GM10248 (cell line): Measurements from ENCODE around the gene CDC25A.
"Not testable (repeated sequence)": the region's sequence is repeated elsewhere in the genome, so short reads cannot be mapped to it uniquely, and the experiment has no call there.

ENCODE experiments used
- CTCF ChIA-PET: fragments of 300-600 bp; sonication (Branson Sonifier 250); formaldehyde crosslinking; extraction: SDS; loops from one replicate; lab custom pipeline; 2021; ENCODE audit warnings: antibody characterized with exemption; lab: Yijun Ruan, JAX
- POLR2A ChIA-PET: fragments of 350-650 bp; sonication (Branson Sonifier 250); formaldehyde crosslinking; extraction: SDS; loops from one replicate; lab custom pipeline; 2020; ENCODE audit warnings: antibody characterized with exemption; lab: Yijun Ruan, JAX
- DNase-seq: peaks from one replicate; pipeline ENCODE4 v3.0.0; 2012; ENCODE audit errors: extremely low spot score
- TF ChIP-seq, protein P1 (sequence below): IDR thresholded peaks from 2 replicates; pipeline ENCODE4 v1.5.1; 2012; ENCODE audit warnings: mild to moderate bottlenecking, low read depth; ENCODE audit errors: extremely low read depth, missing control alignments, control extremely low read depth

The CDC25A gene

DNA sequence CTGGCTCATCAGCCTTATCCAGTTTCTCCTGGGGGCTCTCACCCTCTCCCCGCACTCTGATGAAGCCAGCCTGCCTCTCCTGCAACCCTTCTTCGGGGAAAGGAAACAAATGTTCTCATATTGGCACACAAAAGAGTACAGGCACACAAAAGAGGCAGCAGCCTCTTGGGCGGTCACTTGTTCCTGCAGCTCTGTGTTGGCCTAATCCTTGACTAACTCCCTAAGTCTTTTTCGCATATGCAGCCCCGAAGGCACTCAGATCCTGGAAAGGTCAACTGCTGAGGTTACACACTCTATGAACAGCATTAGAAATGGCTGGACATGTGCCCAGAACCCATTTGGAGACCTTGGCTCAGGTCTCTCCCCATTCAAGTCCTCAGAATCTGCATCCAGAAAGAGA is 27.7 kb upstream of the CDC25A start:
- DNase-seq: no peak
- CTCF ChIA-PET: interaction anchor here (0.8 kb wide), 1 partner anchor 333 kb away, joined by 3 read pairs; no protein-coding TSS in a partner anchor
- TF ChIP-seq, protein P1, sequence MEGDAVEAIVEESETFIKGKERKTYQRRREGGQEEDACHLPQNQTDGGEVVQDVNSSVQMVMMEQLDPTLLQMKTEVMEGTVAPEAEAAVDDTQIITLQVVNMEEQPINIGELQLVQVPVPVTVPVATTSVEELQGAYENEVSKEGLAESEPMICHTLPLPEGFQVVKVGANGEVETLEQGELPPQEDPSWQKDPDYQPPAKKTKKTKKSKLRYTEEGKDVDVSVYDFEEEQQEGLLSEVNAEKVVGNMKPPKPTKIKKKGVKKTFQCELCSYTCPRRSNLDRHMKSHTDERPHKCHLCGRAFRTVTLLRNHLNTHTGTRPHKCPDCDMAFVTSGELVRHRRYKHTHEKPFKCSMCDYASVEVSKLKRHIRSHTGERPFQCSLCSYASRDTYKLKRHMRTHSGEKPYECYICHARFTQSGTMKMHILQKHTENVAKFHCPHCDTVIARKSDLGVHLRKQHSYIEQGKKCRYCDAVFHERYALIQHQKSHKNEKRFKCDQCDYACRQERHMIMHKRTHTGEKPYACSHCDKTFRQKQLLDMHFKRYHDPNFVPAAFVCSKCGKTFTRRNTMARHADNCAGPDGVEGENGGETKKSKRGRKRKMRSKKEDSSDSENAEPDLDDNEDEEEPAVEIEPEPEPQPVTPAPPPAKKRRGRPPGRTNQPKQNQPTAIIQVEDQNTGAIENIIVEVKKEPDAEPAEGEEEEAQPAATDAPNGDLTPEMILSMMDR: no peak
- POLR2A ChIA-PET: no interaction called here

DNA sequence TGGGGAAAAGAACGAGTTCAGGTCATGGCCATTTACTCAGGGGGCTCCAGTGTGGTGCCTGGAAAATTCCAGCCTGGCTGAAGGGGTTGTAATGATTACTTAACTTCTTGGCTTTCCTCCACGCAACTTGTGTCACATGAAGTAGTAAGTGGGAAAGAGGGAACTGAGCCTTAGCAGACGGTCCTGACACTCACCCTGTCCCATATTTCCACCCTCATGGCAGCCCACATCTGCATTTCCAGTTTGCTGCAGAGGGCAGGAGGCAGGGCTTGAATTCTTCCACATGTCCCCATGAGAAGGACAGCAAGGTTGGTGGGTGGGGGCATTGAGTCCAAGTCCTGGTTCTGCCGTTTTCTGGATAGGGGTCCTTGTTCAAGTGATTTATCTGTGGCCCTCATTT is 27.2 kb upstream of the CDC25A start:
- ChIA-PET CTCF (interaction anchor here (0.8 kb wide), 1 partner anchor 334 kb away, joined by 3 read pairs; no protein-coding TSS in a partner anchor), POLR2A (no interaction called here)
- TF ChIP-seq, protein P1: no peak
- no peak for DNase-seq

DNA sequence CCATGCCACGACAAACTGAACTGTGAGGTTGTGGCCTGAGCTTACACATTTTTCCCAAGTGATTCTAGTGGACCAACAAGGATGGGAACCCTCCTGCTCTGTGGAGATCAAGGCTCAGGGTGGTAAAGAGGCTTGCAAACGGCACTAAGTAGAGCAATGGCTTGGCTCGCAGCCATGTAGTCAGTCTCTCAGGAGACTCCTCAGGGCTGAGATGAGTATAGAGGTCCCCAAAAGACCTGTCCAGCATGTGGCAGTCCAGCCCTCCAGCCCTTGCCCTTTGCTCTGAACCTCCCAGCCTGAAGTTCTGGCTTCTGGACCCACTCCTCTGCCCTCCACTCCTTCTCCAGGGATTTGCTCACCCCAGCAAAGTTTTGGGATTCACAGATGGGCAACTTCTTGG is 26.8 kb upstream of the CDC25A start:
- POLR2A ChIA-PET: no interaction called here
- CTCF ChIA-PET: interaction anchor here (1.6 kb wide), 1 partner anchor 15 kb away, joined by 3 read pairs; no protein-coding TSS in a partner anchor
- DNase-seq: no peak
- TF ChIP-seq, protein P1: no peak

DNA sequence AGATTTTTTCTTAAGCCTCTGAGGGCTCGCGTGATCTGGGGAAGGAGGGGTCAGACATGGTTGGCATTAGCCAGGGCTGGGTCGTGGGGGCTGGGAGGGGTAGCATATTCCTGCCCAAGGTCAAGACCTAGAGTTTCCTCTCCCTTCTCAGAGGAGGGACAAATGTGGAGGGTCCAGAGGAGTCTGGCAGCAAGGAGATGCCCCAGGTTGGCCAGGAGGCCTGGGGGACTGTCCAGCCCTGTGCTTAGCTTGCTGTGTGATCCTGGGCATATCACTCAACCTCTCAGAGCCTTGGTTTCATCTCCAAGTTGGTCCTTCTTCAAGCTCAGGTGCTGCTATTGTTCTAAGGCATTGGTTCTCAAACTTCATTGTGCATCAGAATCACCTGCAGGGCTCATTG is 26.0 kb upstream of the CDC25A start:
- TF ChIP-seq, protein P1: no peak
- ChIA-PET POLR2A (no interaction called here), CTCF (interaction anchor here (1.6 kb wide), 1 partner anchor 16 kb away, joined by 3 read pairs; no protein-coding TSS in a partner anchor)
- DNase-seq: no peak

DNA sequence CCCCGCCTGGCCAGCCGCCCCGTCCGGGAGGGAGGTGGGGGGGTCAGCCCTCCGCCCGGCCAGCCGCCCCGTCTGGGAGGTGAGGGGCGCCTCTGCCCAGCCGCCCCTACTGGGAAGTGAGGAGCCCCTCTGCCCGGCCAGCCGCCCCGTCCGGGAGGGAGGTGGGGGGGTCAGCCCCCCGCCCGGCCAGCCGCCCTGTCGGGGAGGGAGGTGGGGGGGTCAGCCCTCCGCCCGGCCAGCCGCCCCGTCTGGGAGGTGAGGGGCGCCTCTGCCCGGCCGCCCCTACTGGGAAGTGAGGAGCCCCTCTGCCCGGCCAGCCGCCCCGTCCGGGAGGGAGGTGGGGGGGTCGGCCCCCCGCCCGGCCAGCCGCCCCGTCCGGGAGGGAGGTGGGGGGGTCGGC is 23.6 kb upstream of the CDC25A start:
- DNase-seq, CTCF ChIA-PET, POLR2A ChIA-PET: not testable (repeated sequence)

DNA sequence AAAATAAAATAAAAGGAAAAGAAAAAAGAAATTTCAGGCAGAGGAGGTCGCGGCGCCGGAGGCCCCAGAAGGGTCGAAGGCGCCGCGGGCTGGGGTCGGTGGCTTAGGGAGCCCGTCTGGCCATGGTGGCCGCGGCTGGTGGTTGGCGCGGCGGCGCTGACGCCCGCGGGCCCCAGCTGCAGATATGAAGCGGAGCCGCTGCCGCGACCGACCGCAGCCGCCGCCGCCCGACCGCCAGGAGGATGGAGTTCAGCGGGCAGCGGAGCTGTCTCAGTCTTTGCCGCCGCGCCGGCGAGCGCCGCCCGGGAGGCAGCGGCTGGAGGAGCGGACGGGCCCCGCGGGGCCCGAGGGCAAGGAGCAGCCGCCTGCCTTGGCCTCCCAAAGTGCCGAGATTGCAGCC is 22.3 kb upstream of the CDC25A start:
- POLR2A ChIA-PET, DNase-seq: not testable (repeated sequence)
- CTCF ChIA-PET: interaction anchor here (2.2 kb wide), 1 partner anchor 226 kb away, joined by 7 read pairs; no protein-coding TSS in a partner anchor

DNA sequence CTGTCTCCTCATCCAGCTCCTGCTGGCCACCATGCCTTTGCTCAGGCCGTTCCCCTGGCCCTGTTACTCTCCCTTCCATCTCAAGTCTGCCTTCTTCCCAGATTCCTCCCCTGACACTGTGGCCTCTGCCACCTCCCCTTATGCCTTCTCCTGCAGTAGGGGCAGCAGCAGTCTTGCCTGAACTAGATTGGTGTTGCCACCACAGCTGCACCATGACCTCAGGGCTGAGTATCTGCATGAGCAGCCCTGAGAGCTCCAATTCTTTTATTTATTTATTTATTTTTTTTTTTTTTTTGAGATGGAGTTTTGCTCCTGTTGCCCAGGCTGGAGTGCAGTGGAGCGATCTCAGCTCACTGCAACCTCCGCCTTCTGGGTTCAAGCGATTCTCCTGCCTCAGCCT is 21.2 kb upstream of the CDC25A start:
- TF ChIP-seq, protein P1: no peak
- CTCF ChIA-PET: interaction anchor here (1.9 to 2.2 kb wide), 2 partner anchors 15 to 227 kb away, joined by 7 to 10 read pairs; no protein-coding TSS in a partner anchor
- POLR2A ChIA-PET: no interaction called here
- no peak for DNase-seq

DNA sequence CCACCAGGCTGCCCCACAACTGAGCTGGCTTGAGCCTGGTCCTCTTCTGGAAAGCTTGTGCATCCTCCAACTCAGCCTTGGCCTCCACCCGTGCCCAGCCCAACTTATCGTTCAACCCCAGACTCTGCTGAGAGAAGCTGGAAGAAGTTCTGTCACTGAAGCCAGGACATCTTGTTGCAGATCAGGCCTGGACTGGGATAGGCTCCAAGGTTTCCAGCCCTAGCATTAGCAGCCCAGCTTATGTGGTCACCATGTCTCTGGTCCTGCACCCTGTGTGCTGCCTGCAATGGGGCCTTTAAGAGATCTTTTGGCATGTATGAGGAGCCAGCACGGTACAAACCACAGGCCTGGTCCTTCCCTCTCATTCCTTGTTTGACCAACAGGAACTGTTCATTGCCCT is 19.9 kb upstream of the CDC25A start:
- DNase-seq: no peak
- TF ChIP-seq, protein P1: no peak
- POLR2A ChIA-PET: interaction anchor here (0.5 kb wide), 1 partner anchor 117 kb away, joined by 6 read pairs; no protein-coding TSS in a partner anchor
- CTCF ChIA-PET: interaction anchor here (1.9 kb wide), 1 partner anchor 14 kb away, joined by 10 read pairs; no protein-coding TSS in a partner anchor
